Measurements from ENCODE around the gene FHL5.

- no peak for TF ChIP-seq POLR2A (IDR thresholded peaks at IDR 0.05)
- no peak for TF ChIP-seq POLR2AphosphoS5 (IDR thresholded peaks at IDR 0.05)
- TF ChIP-seq CTCF (IDR thresholded peaks at IDR 0.05 in 8 of 11, conservative IDR thresholded peaks at IDR 0.05 in 3 of 11), result no peak
Measured at GRCh38 chr6:96621983-96622382, 59.1 kb downstream of the FHL5 start.

All from spleen (tissue), 7 donors.